BLaER1 treated with 17β-estradiol and CSF1 and Interleukin-3, amounts not matched to agents 10 nM and 100 nM (cell line): ENCODE data around the gene CHPF2.

ENCODE experiments used
- H3K27ac ChIP-seq, 11 experiments: shearing (Covaris generic); formaldehyde crosslinking; 2 replicates each; pipeline ENCODE4 v1.8.1; 2022
- H3K27me3 ChIP-seq, 11 experiments: shearing (Covaris generic); formaldehyde crosslinking; 2 replicates each; pipeline ENCODE4 v1.8.1; 2022
- H3K36me3 ChIP-seq, 11 experiments: shearing (Covaris generic); formaldehyde crosslinking; 2 replicates each; pipeline ENCODE4 v1.8.1; 2022
- H3K4me1 ChIP-seq, 10 experiments: shearing (Covaris generic); formaldehyde crosslinking; 2 replicates each; pipeline ENCODE4 v1.8.1; 2022
- H3K4me2 ChIP-seq, 11 experiments: shearing (Covaris generic); formaldehyde crosslinking; 2 replicates each; pipeline ENCODE4 v1.8.1; 2022
- H3K4me3 ChIP-seq, 10 experiments: shearing (Covaris generic); formaldehyde crosslinking; 2 replicates each; pipeline ENCODE4 v1.8.1; 2022
- H3K9ac ChIP-seq, 11 experiments: shearing (Covaris generic); formaldehyde crosslinking; 2 replicates each; pipeline ENCODE4 v1.8.1; 2022
- H3K9me3 ChIP-seq, 11 experiments: shearing (Covaris generic); formaldehyde crosslinking; replicated peaks in 1 of 11; 2 replicates each; pipeline ENCODE4 v1.8.1; 2022
- H4K20me1 ChIP-seq, 11 experiments: shearing (Covaris generic); formaldehyde crosslinking; 2 replicates each; pipeline ENCODE4 v1.8.1; 2022
- Cebpa-rat ChIP-seq, 11 experiments: shearing (Covaris generic); IDR thresholded peaks; 2 replicates each; pipeline ENCODE4 v1.8.1; 2022

CHPF2 gene

DNA sequence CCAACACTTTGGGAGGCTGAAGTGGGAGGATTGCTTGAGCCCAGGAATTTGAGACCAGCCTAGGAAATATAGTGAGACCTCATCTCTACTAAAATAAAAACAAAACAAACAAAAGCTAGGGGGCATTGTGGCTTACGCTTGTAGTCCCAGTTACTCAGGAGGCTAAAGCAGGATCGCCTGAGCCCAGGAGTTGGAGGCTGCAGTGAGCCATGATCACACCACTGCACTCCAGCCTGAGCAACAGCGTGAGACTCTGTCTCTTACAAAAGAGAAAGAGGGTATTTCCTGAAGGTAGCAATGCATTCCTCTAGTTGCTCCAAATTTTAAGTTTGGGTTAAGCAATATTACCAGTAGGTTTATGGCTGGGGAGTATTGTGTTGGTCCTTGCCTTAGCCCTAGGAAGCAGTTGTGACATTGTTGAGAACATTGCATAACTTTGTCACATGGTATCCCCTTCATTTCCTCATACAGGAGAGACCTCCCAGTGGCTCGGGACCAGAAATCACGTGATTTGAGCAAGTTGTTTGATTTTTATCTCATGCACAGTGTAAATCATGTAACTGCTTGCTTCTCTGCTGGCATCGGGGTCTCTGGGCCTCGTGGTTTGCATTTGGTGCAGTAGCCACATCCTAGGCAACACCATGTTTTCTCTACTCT lies 39.5 kb downstream of the CHPF2 start:
- H3K27ac ChIP-seq = peak overlapping the region in 9 of 11 experiments; percentile 14 to 65 (median 27); a peak in 13 of 22 replicates
- peaks cover 0 to 9% (median 0%) of the 10 kb centered on the region in 11 experiments; a peak in 1 of 22 replicates for H4K20me1 ChIP-seq
- peaks cover 0 to 49% (median 18%) of the 10 kb centered on the region in 10 experiments; a peak in 15 of 20 replicates for H3K4me1 ChIP-seq
- H3K4me2 ChIP-seq = peak overlapping the region in 9 of 11 experiments; percentile 10 to 96 (median 51); a peak in 17 of 22 replicates
- peaks cover 3 to 29% (median 18%) of the 10 kb centered on the region in 11 experiments; a peak in 19 of 22 replicates for H3K27me3 ChIP-seq
- H3K4me3 ChIP-seq = no peak overlapping the region
- peak; percentile 30 to 89 (median 79); a peak in 17 of 22 replicates for TF ChIP-seq Cebpa-rat (IDR thresholded peaks at IDR 0.05)
- H3K36me3 ChIP-seq = no peaks in the 10 kb centered on the region
- peak overlapping the region in 1 of 11 experiments; percentile 10; a peak in 1 of 22 replicates for H3K9ac ChIP-seq
- no peaks in the 10 kb centered on the region for H3K9me3 ChIP-seq

DNA sequence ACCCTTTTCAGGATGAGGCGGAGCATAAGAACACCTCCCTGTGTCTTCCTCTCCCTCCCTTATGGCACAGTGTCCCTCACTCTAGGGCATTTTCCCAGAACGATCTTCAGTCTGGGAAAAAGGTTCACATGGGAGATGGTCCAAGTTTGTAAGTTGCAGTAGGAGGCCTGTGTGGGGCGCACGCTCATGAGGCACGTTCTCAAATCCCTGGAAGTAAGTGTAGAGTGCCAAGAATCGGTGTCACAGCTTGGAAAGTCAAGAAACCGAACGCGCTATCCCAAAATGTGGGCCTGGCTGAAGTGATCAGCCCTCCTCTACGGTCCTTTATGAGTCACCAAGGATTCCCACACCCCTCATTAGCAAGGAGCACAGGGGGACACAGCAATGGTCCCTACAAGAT lies 40.1 kb downstream of the CHPF2 start:
- Histone ChIP-seq H3K27ac (peak overlapping the region in 8 of 11 experiments; percentile 1 to 65 (median 25); a peak in 11 of 22 replicates), H3K9ac (no peak overlapping the region)

DNA sequence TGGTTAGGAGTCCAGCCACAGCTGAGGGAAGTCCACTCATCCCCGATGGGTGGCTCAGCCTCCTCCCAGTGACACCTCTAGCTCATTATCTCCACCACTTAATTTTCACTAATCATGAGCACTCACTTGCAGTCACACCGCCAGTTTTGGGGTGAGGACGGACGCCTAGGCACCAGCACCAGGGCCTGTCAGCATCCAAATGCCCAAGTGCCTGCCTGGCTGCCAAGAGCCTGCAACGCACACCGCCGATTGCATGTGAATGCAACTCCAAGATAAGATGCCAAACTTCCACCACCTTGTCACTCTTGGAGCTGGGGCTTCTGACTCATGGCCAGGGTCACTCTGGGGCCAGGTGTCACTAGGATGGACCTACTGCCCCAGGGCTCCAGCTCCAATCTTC lies 40.6 kb downstream of the CHPF2 start:
- peaks cover 0 to 49% (median 20%) of the 10 kb centered on the region in 10 experiments; a peak in 16 of 20 replicates for H3K4me1 ChIP-seq
- TF ChIP-seq Cebpa-rat (IDR thresholded peaks at IDR 0.05) = no peak
- no peaks in the 10 kb centered on the region for H3K36me3 ChIP-seq
- no peak overlapping the region for H3K9ac ChIP-seq
- no peak overlapping the region for H3K4me3 ChIP-seq
- H3K4me2 ChIP-seq = peak overlapping the region in 5 of 11 experiments; percentile 51 to 96 (median 66); a peak in 7 of 22 replicates
- H3K27ac ChIP-seq = peak overlapping the region in 4 of 11 experiments; percentile 23 to 65 (median 43); a peak in 6 of 22 replicates
- no peaks in the 10 kb centered on the region for H3K9me3 ChIP-seq
- H3K27me3 ChIP-seq = peaks cover 8 to 40% (median 28%) of the 10 kb centered on the region in 11 experiments; a peak in 19 of 22 replicates
- H4K20me1 ChIP-seq = peaks cover 0 to 9% (median 0%) of the 10 kb centered on the region in 11 experiments; a peak in 1 of 22 replicates

More for the DNA sequence above, 40.1 kb downstream of the CHPF2 start:
- TF ChIP-seq Cebpa-rat (IDR thresholded peaks at IDR 0.05) = no peak
- Histone ChIP-seq H3K4me2 (peak overlapping the region in 9 of 11 experiments; percentile 10 to 96 (median 51); a peak in 17 of 22 replicates), H3K36me3 (no peaks in the 10 kb centered on the region), H3K27me3 (peaks cover 8 to 35% (median 23%) of the 10 kb centered on the region in 11 experiments; a peak in 19 of 22 replicates), H3K4me1 (peaks cover 0 to 49% (median 19%) of the 10 kb centered on the region in 10 experiments; a peak in 16 of 20 replicates), H3K4me3 (no peak overlapping the region), H4K20me1 (peaks cover 0 to 9% (median 0%) of the 10 kb centered on the region in 11 experiments; a peak in 1 of 22 replicates), H3K9me3 (no peaks in the 10 kb centered on the region)

GRCh38 chr7:151273651-151274390 lies 41.5 kb downstream of the CHPF2 start:
- Histone ChIP-seq H3K4me3 (no peak overlapping the region), H3K9me3 (no peaks in the 10 kb centered on the region), H3K4me2 (peak overlapping the region in 4 of 11 experiments; percentile 4 to 96 (median 42); a peak in 5 of 22 replicates), H3K27ac (no peak overlapping the region), H3K4me1 (peaks cover 0 to 49% (median 20%) of the 10 kb centered on the region in 10 experiments; a peak in 16 of 20 replicates), H3K27me3 (peaks cover 8 to 40% (median 28%) of the 10 kb centered on the region in 11 experiments; a peak in 19 of 22 replicates), H4K20me1 (peaks cover 0 to 9% (median 0%) of the 10 kb centered on the region in 11 experiments; a peak in 1 of 22 replicates), H3K36me3 (no peaks in the 10 kb centered on the region), H3K9ac (no peak overlapping the region)
- TF ChIP-seq Cebpa-rat (IDR thresholded peaks at IDR 0.05) = no peak

DNA sequence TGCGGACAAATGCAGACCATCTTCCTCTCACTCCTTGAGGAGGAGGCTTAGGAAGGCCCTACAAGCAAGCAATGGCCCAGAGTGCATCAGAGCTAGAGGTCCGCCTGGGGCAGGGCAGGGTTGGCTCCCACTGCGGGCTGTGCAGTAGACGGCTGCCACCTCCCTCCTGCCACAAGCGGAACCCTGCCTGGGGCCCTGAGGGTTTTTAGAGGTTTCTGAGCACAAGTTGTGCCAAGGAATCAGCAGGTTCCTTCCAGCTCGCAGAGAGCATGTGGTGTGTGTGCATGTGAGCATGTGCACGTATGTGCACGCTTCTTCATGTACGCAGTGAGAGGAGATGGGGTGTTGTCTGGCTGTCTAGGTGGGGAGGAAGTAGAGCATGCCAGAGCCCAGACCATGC lies 42.1 kb downstream of the CHPF2 start:
- H3K4me2 ChIP-seq = peak overlapping the region in 3 of 11 experiments; percentile 13 to 96 (median 72); a peak in 4 of 22 replicates
- peaks cover 0 to 49% (median 20%) of the 10 kb centered on the region in 10 experiments; a peak in 16 of 20 replicates for H3K4me1 ChIP-seq
- no peaks in the 10 kb centered on the region for H3K9me3 ChIP-seq
- H3K9ac ChIP-seq = no peak overlapping the region
- H3K4me3 ChIP-seq = no peak overlapping the region
- H4K20me1 ChIP-seq = peaks cover 0 to 7% (median 0%) of the 10 kb centered on the region in 11 experiments; a peak in 1 of 22 replicates
- no peak overlapping the region for H3K27ac ChIP-seq
- H3K27me3 ChIP-seq = peaks cover 8 to 40% (median 28%) of the 10 kb centered on the region in 11 experiments; a peak in 19 of 22 replicates
- TF ChIP-seq Cebpa-rat (IDR thresholded peaks at IDR 0.05) = no peak
- no peaks in the 10 kb centered on the region for H3K36me3 ChIP-seq

GRCh38 chr7:151274936-151275812 lies 42.9 kb downstream of the CHPF2 start:
- Histone ChIP-seq H3K36me3 (no peaks in the 10 kb centered on the region), H3K9me3 (no peaks in the 10 kb centered on the region), H4K20me1 (peaks cover 0 to 7% (median 0%) of the 10 kb centered on the region in 11 experiments; a peak in 1 of 22 replicates), H3K9ac (0 out of 22 replicates have a peak overlapping the region, but pooled peaks of 1 of the 11 experiments have one; percentile 9), H3K4me3 (no peak overlapping the region), H3K4me2 (peak overlapping the region in 2 of 11 experiments; percentile 90 to 96; a peak in 3 of 22 replicates), H3K27ac (no peak overlapping the region), H3K27me3 (peaks cover 8 to 40% (median 28%) of the 10 kb centered on the region in 11 experiments; a peak in 19 of 22 replicates), H3K4me1 (peaks cover 0 to 49% (median 20%) of the 10 kb centered on the region in 10 experiments; a peak in 16 of 20 replicates)
- TF ChIP-seq Cebpa-rat (IDR thresholded peaks at IDR 0.05) = no peak

- Histone ChIP-seq H3K9me3 (no peaks in the 10 kb centered on the region), H3K27ac (no peak overlapping the region), H3K4me1 (peaks cover 0 to 46% (median 19%) of the 10 kb centered on the region in 10 experiments; a peak in 16 of 20 replicates), H3K4me3 (peak overlapping the region in 2 of 10 experiments; percentile 67; a peak in 1 of 20 replicates), H4K20me1 (peaks cover 0 to 7% (median 0%) of the 10 kb centered on the region in 11 experiments; a peak in 1 of 22 replicates), H3K9ac (no peak overlapping the region), H3K27me3 (peaks cover 8 to 40% (median 28%) of the 10 kb centered on the region in 11 experiments; a peak in 19 of 22 replicates), H3K36me3 (no peaks in the 10 kb centered on the region), H3K4me2 (peak overlapping the region in 10 of 11 experiments; percentile 10 to 96 (median 79); a peak in 11 of 22 replicates)
- no peak for TF ChIP-seq Cebpa-rat (IDR thresholded peaks at IDR 0.05)
Measured at GRCh38 chr7:151275813-151276577, 43.7 kb downstream of the CHPF2 start.
